GM21447 (cell line): ENCODE data around the gene B3GNT5.

Experiments
- ATAC-seq: cut with Tn5 transposase; IDR thresholded peaks from one replicate; pipeline ENCODE4 v1.9.1; 2021; ENCODE audit not compliant: unreplicated experiment

The B3GNT5 gene, protein sequence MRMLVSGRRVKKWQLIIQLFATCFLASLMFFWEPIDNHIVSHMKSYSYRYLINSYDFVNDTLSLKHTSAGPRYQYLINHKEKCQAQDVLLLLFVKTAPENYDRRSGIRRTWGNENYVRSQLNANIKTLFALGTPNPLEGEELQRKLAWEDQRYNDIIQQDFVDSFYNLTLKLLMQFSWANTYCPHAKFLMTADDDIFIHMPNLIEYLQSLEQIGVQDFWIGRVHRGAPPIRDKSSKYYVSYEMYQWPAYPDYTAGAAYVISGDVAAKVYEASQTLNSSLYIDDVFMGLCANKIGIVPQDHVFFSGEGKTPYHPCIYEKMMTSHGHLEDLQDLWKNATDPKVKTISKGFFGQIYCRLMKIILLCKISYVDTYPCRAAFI

DNA sequence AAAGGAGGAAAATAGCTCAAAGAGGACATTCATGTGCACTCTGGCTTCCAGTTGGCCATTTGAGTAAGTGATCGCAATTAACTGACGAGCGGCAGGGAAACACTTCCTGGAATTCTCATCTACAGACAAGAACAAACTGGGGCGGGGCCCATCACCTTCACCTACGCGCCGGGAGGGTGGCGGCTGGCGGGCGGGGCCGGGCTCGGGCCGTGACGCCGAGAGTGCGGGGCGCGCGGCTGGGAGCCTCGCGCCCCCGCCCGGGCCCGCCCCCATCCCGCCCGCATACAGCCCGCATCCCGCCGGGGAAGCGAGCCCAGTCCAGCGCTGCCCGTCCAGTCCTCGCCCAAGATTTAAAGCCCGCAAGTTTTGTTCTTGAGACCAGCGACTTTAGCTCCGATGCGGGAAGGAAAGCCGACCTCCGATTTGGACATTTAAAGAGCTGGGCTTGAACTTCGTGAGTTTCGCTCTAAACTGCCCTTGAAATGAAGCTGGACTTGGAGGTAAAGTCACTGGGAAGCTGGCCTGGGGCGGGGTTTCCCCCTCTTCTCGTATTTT, at the start of gene B3GNT5:
TSS of gene B3GNT5 (plus strand) at position 281 of the 555 bp plus-strand sequence. CDS start 16,546 bp downstream, outside the sequence.
- ATAC-seq = no peak

DNA sequence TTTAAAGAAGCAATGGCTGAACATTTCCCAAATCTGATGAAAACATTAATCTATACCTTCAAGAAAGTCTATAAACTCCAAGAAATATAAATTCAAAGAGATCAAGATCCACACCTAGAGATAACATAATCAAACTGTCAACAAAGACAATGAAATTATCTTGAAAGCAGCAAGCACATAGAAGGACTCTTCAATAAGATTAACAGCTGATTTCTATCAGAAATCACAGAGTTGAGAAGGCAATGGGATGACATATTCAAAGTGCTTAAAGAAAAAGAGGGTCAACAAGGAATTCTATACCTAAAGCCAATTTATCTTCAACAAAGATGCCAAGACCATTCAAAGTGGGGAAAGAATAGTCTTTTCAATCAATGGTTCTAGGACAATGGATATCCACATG, 49.4 kb upstream of the B3GNT5 start:
- ATAC-seq = no peak

DNA sequence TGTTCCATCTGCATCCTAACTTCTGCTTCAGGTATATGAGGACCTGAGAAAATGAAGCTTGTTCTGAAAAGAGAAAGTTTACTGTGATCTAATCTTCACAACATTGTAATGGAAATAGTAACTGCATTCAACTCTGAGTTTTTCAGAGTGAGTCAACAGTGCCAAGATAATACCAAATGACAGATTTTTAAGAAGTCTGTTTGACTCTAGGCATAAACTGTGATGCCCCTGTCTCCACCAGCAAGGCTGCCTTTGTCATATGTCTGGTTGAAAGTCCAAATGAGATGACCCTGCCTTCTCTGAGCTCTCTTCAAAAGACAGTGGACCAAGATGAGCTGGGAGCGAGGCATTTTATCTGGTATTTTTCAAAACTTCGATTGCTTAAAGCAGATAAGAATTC, 44.8 kb upstream of the B3GNT5 start:
- no peak for ATAC-seq

DNA sequence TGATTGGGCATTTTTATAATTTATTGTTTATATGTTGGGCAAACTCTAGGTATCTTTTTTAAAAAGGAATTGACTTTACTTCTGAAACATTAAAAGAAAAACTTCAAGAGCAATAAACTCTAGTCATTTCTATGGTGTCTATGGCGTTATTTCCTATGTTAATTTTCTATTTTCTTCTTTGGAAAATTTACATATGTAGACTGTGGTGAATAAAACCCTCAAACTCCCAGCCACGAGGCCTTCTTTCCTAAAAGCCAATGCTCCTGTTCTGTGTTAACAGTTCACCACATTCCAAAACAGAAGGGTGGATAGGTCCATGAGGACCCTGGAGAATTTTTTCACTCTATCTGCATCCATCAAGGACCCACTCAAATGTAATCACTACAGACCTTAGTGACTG, 44.3 kb upstream of the B3GNT5 start:
- no peak for ATAC-seq

DNA sequence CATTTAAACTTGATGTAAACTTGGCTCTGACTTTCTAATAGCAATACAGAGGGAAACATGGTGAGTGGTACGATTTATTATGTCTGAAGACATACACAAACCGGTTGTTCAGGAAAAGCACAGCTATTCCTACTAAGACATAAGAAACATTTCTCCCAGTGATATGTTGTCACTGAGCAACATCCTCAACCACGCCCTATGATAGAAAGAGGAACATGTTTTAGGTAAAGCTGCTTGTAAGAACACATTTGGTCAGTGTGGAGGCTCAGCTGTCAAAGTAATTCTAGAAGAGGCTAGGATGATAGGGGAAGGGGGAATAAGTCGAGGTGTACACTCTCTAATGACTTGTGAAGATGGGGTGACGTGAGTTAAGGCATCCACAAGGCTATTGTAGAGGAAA, 42.7 kb upstream of the B3GNT5 start:
- ATAC-seq = no peak

DNA sequence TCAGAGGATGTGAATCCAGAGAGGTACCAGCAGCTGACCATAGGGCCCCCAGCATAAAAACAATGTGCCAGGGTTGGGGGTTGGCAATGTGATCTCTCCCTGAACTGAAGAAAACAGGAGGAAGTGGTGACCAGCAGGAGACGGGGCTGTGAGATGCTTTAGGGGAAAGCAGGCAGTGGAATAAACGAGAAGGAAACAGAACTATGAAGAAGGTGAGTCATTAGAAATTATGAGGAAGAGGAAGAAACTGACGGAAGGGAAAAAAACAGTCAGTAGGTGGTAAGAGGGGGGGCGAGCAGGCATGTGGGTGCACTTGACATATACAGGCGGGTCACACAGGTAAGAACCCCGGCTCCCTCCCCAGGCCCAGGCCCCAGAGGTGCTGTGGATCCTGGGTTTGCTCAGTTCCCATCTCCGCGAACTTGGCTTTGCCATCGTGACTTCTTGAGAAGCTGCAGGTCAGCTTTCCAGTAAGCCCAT, 42.2 kb upstream of the B3GNT5 start:
- ATAC-seq = no peak

DNA sequence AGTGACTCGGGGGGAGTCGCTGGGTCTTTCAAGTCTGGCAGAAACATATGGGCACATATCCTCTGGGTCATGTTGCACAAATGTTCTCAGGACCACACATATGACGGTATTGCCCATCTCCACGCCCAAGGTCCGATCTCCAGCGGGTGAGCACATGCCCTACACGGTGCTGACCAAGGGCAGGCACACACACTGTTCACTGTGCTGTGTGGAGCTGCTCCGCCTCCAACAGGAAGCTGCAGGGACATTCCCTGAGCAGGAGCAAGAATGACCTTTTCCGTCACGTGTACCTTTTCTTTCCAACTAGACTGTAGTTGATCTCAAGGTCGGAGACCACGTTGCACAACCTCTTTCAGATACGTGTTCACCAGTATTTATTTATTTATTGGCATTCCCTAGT, 41.7 kb upstream of the B3GNT5 start:
- no peak for ATAC-seq

DNA sequence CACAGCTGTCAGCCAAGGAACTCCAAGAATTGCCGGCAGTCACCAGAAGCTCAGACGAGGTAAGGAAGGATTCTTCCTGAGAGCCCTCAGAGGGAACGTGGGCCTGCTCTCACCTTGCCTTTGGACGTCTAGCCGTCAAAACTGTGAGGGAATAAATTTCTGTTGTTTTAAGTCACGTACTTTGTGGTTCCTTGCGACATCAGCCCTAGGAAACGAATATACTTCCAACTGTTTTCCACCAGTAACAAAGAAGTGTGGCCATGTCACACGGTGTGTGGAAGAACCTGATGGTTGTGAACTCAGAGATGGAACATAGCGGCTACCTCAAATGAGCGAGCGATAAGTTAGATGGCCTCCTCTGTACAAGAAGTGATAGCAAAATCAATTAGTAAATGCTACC, 41.0 kb upstream of the B3GNT5 start:
- no peak for ATAC-seq

DNA sequence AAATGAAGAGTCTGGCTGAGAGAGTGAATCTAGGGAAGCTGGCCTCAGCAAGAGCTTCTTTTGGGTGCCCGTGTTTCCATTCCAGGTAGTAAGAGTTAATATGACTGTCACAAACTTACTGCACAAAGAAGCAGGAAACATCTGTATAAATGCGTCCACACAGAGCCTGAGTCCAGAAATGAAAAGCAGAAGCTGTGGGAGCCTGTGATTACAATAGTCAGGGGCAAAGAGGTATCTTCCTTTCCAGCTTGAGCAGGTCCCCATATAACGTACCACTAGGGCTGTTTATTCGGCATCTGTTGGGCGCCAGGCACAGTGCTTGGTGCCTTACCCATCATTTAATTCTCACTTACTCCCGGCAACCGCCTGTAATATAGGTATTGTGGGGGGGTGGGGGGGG, 40.5 kb upstream of the B3GNT5 start:
- ATAC-seq = no peak

DNA sequence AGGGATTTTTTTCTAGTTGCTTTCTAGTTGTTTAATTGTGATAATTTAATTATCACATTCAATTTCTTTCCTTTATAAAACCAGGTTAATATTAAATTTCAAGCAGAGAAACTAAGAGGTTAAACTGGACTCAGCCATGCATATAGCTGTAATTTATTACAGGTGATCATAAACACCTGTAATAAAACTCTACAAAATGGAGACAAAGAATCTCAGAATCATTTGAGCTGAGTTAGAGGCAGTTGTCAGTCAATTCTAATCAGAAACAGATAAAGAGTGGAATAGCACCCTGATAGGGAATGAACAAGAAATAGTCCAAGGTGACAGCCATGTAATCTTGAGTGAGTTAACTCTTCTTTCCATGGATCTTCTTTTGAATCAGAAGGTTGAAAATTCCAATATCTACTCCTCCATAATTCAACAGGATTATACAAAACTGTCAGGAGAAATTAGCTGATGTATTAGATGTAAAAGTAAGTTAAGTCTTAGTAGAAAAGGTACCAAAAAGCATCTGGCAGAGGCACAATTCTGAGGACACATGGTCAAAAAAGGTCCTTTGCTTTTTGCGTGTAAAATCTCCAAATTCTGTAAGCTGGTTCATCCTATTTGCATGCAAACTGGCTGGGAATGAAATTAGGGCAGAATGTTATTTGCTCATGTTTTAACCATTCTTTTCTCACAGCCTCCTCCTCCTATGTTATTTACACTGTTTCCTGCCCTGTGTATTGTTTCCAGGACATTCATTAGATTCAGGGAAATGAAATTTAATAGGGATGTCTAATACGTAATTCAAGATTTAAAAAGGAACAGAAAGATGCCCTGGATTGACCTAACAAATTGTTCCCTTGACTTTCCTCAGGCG, 39.4 kb upstream of the B3GNT5 start:
- ATAC-seq = no peak

DNA sequence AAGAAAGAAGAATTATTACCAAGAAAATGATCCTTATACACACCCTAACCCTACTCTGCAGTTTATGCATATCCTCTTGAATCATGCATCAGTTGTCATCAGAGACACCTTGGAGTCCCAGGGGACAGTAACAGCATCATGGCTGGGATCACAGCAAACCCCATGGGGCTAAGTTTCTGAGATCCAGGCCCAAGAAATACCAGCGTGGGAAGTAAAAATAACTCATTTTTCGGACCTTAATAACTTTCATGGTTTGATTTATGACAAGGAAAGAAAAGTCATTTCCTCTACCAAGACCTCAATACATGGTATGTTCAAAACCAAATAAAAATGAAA, 38.8 kb upstream of the B3GNT5 start:
- ATAC-seq = no peak

DNA sequence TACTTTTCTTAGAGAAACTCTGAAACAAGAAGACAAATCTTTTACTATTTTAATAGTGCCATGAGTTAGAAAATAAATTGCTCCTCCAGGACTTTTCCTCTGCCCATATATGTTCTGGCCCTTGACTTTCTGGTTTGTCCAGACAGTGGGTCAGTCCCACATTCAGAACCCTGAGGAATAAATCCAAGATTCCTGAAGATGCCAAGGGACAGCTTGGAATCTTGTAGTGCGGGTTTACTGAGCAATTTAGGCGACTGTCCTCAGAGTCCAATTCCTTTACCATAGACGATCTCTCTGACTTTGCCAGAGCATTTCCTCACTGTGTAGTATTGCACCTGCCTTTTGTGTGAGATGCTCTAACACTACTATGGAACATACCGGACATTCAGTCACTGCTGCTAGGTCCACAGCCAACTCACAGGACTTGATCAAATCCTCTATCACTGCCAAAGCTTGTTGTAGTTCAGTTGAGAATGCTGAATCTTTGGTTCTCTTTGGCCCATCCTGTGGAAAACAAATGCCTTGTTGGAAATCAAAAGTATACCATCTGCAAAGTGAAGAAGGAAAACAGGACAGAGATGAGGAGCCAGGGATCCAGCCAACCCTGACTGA, 37.4 kb upstream of the B3GNT5 start:
- no peak for ATAC-seq

DNA sequence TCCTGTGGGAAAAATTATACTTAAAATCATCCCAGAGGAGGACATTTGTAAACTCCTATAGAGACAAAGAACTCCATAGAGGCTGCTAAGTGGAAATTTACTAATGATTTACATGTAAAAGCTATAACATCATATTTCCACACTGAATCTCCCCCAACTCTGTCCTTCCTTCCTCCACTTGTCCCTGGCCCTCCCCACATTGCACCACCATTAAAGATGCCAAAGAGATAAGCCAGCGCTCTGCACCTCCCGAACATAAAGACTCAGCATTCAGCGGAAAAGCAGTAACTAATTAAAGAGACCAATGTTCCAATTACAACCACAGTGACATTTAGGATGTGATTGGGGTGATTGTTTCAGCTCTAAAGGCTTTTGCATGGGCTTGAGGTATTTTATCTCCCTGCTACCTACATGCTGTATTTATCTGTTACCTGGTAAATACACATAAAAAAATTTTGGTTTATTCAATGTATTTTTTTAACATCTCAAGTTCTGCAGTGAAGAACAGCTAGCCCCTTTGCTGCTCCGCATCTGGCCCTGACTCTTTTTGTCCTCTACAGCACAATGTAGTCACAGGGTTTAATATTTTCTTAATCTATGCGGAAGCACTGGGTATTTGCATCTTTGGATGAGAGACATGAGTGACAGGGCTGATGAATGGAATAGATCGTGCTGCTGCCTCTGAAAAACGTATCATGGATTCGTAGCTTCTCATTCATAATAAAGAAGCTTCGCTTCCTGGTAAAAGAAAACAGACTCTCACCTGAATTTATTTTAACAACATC, 35.3 kb upstream of the B3GNT5 start:
- no peak for ATAC-seq

DNA sequence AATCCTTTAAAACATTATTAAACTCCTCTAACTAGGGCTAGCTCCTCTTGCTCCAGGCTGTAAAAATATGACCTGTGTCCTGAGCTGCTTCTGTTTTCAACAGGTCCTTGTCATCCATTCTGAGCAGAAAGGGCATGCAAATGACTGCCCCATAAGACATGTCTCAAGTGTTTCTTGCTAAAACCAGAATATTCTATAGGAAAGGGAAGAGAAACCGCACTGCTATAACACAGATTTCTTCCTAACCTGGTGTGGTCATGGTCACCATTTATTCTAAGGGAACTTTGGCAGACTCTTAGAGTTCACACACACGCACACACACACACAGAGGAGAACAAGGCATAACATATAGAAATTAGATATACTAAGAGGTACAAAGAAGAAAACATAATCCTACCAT, 34.2 kb upstream of the B3GNT5 start:
- no peak for ATAC-seq

DNA sequence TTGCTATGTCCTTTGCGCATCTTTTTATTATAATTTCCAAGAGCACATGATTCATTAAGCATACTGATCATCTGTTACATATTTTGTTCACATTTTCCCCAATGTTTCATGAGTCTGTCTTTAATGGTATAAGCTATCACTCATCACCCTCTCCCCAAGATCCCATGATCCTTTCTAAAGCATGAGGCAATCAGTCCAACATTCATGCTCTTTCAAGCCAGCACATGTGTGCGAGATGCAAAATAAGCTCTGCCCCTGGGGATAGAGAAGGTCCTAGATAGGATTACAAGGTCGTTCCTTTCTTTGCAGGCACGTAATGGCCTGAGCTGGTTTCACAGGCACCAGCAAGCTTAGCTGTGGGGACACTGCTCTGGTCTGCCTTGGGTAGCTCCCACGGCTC, 32.2 kb upstream of the B3GNT5 start:
- no peak for ATAC-seq

DNA sequence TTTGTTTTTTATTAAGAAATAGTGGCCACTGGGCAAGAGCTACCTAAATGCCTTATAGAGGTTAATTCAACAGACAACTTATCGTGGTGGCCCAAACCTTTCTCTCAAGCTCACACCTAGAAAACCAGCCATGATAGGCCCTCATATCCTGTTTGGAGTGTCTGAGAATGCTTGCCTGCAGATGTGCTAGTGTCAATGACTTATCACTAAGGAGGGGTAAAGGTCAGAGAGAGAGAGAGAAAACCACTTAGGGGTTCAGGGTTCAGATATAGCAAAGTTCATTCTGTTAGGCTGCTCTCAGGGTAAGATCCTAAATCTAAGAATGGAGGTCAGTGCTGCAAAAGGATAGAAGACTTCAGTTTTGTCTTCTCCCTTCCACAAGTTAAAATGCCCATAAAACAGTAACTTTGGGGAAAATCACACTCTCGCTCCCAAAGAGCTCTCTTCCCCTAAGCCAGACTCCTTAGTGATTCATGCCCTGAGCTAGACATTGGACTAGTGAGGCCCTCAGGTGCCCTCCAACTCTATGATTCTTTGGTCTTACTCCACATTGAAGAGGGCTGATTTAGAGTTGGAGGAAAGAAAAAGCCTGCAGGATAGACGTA, 30.3 kb upstream of the B3GNT5 start:
- no peak for ATAC-seq

DNA sequence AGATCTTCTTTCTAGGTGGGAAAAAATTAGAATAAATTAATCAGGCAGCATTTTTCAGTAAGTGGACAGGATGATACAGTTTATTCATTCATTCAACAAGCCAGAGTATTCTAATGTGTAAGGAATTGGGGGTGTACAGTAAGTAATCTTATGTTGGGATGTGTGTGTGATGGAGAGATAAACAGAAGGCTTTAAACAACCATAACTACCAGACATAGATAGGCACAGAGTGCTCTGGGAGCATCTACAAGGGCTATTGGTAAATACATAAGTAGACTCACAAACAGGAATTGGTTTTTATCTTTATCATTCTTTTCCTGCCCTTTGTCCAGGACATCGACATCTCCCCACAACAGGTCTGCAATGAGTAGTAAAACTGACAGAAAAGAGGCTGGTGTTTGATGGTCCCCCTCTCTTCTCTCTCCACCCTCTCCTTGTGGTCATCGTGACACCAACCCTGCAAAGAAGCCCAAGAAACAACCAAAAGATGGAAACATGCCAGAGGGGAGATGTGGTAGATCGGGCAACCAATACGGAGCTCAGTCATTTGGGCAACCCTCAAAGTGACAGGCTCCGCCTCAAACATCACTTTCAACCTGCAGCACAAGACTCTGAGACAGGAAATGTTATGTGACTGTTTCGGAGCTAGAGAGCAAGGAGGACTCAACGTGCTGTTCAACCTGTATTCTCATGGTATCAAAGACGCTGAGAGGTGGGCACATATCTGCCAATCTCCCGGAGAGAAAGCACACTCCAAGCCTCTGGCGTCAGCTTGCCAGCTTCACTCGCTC, 28.7 kb upstream of the B3GNT5 start:
- no peak for ATAC-seq

DNA sequence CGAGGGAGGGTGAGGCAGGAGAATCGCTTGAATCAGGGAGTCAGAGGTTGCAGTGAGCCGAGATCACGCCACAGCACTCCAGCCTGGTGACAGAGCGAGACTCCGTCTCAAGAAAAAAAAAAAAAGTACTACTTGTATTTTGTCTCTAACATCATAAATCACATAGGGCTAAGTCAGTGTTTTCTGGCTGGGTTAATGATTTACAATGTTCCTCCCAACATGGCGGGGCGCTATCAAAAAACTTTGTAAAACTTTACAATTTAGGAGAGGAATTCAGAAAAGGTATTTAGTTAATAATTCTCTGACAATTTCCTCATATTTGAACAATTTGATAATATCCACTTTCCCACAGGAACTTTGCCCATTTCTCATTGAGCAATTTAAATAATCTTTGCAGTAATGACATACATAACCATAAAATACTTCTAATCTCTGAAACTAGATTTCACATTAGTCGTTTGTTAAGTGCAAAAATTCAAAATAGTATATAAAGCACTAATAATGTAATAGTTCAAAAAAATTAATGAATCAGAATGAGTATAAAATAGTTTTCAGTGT, 26.6 kb upstream of the B3GNT5 start:
- ATAC-seq = no peak

DNA sequence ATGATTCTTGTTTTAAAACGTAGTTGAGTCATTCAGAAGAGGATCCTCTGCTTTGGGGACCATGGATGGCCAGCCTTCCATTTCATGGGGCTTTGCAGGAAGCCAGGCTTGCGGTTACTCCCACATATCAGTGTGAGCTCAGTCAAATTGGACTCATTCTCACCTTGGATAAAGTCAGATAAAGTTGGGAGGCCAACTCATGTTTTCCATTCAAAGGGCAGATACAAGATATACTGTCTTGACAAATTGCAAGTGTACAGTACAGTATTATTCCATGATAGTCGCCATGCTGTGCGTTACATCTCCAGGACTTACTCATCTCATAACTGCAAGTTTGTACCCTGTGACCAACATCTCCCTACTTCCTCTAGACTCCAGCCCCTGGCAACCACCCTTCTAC, 25.5 kb upstream of the B3GNT5 start:
- no peak for ATAC-seq
